ENCODE results near the gene SPON2.

DNA sequence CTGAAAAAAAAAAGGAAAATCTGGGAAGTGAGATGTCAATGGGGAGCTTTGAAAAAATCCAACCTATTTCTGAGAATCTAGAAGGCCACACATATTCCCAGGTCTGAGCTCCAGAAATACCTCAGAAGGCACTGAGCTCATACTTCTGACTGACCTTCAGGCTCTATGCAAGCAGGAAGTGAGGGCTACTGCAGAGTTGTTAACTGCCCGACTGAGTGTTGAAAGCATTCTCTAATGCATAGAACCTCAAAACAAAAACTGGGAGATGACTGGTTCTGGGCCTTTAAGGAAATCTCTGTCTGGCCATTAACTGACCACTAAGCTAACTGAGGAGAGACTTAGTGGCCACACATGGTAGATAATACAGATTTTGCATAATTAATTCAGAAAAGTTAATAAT is 7.6 kb upstream of the SPON2 start:
- TF ChIP-seq CTCF (conservative IDR thresholded peaks at IDR 0.05 in 1 of 2, IDR thresholded peaks at IDR 0.05 in 1 of 2; ENCODE audit: extremely low read depth in 1 of 2, insufficient read depth in 1 of 2, low read depth in 1 of 2, low read length in 2 of 2), result no peak
- TF ChIP-seq EZH2 (IDR thresholded peaks at IDR 0.05; ENCODE audit: borderline replicate concordance, low read length), result no peak
